SK-N-SH (cell line): Measurements from ENCODE around the gene STAT5B. TPM values are rescaled to one million over a fixed set of nuclear protein-coding genes. Genes with fewer than 3 reads are reported as not detected.

Experiments used
- CTCF ChIA-PET: fragments of 300-600, 350-600 bp; formaldehyde crosslinking; extraction: SDS; loops from one replicate; lab custom pipeline; 2021; lab: Yijun Ruan, JAX
- POLR2A ChIA-PET: fragments of 350-600 bp; sonication (Branson Sonifier 250); formaldehyde crosslinking; extraction: SDS; loops from one replicate; lab custom pipeline; 2020; ENCODE audit warnings: antibody characterized with exemption, inconsistent platforms; lab: Yijun Ruan, JAX
- DNase-seq: peaks from one replicate; pipeline ENCODE4 v3.0.0; 2012
- H2AFZ ChIP-seq: fragments of 200-600 bp; sonication (generic); 2 replicates; pipeline ENCODE4 v1.8.1; 2016; ENCODE audit warnings: antibody characterized with exemption, mild to moderate bottlenecking, low read depth
- H3F3A ChIP-seq: fragments of 200-600 bp; sonication (generic); replicated peaks from 2 replicates; pipeline ENCODE3; 2016; ENCODE audit warnings: antibody characterized with exemption, mild to moderate bottlenecking; ENCODE audit not compliant: insufficient read depth
- H3K27ac ChIP-seq, 2 experiments: fragments of 200-500 bp in 1 of 2; fragments of 200-600 bp in 1 of 2; sonication (Bioruptor generic) in 1 of 2; sonication (generic), shearing (Covaris generic) in 1 of 2; 2 replicates each; pipeline versions ENCODE4 v1.5.1 to v1.6.1; 2014 to 2016; ENCODE audit warnings: low read depth in 2 of 2, inconsistent platforms in 1 of 2, low read length in 1 of 2, mild to moderate bottlenecking in 1 of 2, mixed read lengths in 1 of 2
- H3K27me3 ChIP-seq: fragments of 200-600 bp; sonication (generic), shearing (Covaris generic); 2 replicates; pipeline ENCODE4 v1.6.1; 2016; ENCODE audit warnings: mixed run types; ENCODE audit not compliant: insufficient read depth
- H3K36me3 ChIP-seq, 2 experiments: fragments of 200-500 bp in 1 of 2; fragments of 200-600 bp in 1 of 2; sonication (Bioruptor generic) in 1 of 2; sonication (generic) in 1 of 2; replicated peaks in 1 of 2; 2 replicates each; pipeline versions ENCODE3 to v1.5.1; 2014 to 2016; ENCODE audit warnings: low read length in 1 of 2, mild to moderate bottlenecking in 1 of 2; ENCODE audit not compliant: insufficient read depth in 2 of 2, control insufficient read depth in 1 of 2
- H3K4me1 ChIP-seq, 2 experiments: fragments of 200-500 bp in 1 of 2; fragments of 200-600 bp in 1 of 2; sonication (Bioruptor generic) in 1 of 2; sonication (generic), shearing (Covaris generic) in 1 of 2; 2 replicates each; pipeline versions ENCODE4 v1.5.1 to v1.6.1; 2014 to 2016; ENCODE audit warnings: low read depth in 1 of 2, low read length in 1 of 2, mixed run types in 1 of 2; ENCODE audit not compliant: insufficient read depth in 2 of 2, control insufficient read depth in 1 of 2
- H3K4me2 ChIP-seq: fragments of 200-600 bp; sonication (generic), shearing (Covaris generic); 2 replicates; pipeline ENCODE4 v1.6.1; 2017; ENCODE audit warnings: mixed run types
- H3K4me3 ChIP-seq, 2 experiments: fragments of 200-500 bp in 1 of 2; fragments of 200-600 bp in 1 of 2; sonication (Bioruptor generic) in 1 of 2; sonication (generic), shearing (Covaris generic) in 1 of 2; 2 replicates each; pipeline versions ENCODE4 v1.5.1 to v1.8.1; 2014 to 2016; ENCODE audit warnings: low read depth in 2 of 2, inconsistent platforms in 1 of 2, low read length in 1 of 2, mild to moderate bottlenecking in 1 of 2, mixed read lengths in 1 of 2, moderate library complexity in 1 of 2
- H3K79me2 ChIP-seq: fragments of 200-600 bp; sonication (generic); 2 replicates; pipeline ENCODE4 v1.8.1; 2017; ENCODE audit warnings: mild to moderate bottlenecking; ENCODE audit not compliant: insufficient read depth
- H3K9ac ChIP-seq: fragments of 200-600 bp; sonication (generic); 2 replicates; pipeline ENCODE4 v1.6.1; 2017; ENCODE audit warnings: mixed run types
- H3K9me2 ChIP-seq: fragments of 200-600 bp; sonication (generic); 2 replicates; pipeline ENCODE4 v1.6.1; 2017; ENCODE audit warnings: mixed run types
- H3K9me3 ChIP-seq: fragments of 200-600 bp; sonication (generic); 2 replicates; pipeline ENCODE4 v1.6.1; 2017; ENCODE audit warnings: mixed run types, mild to moderate bottlenecking, moderate library complexity
- H4K20me1 ChIP-seq: fragments of 200-600 bp; sonication (generic); 2 replicates; pipeline ENCODE4 v1.6.1; 2017; ENCODE audit warnings: mild to moderate bottlenecking, mixed run types; ENCODE audit not compliant: insufficient read depth
- FOSL2 ChIP-seq: IDR thresholded peaks from 2 replicates; pipeline ENCODE4 v1.4.0; 2012; ENCODE audit warnings: low read depth, mild to moderate bottlenecking, moderate library complexity, borderline replicate concordance
- FOXM1 ChIP-seq: IDR thresholded peaks from 2 replicates; pipeline ENCODE4 v1.4.0; 2012; ENCODE audit warnings: low read depth, mild to moderate bottlenecking
- JUND ChIP-seq: IDR thresholded peaks from 2 replicates; pipeline ENCODE4 v1.4.0; 2012
- MEF2A ChIP-seq: IDR thresholded peaks from 2 replicates; pipeline ENCODE4 v1.4.0; 2012; ENCODE audit warnings: low read depth, borderline replicate concordance
- MXI1 ChIP-seq: IDR thresholded peaks from 2 replicates; pipeline ENCODE4 v1.6.1; 2012; ENCODE audit warnings: mild to moderate bottlenecking, low read depth, low read length, improper control_type of control experiment
- NFIC ChIP-seq: IDR thresholded peaks from 2 replicates; pipeline ENCODE4 v1.4.0; 2012; ENCODE audit warnings: borderline replicate concordance
- NRF1 ChIP-seq: IDR thresholded peaks from 2 replicates; pipeline ENCODE4 v1.6.1; 2012; ENCODE audit warnings: low read depth, mild to moderate bottlenecking, low read length
- POLR2AphosphoS5 ChIP-seq: IDR thresholded peaks from 2 replicates; pipeline ENCODE4 v1.6.1; 2012; ENCODE audit warnings: low read depth, low read length
- RCOR1 ChIP-seq: fragments of 150-350 bp; IDR thresholded peaks from 2 replicates; pipeline ENCODE4 v1.6.1; 2017; ENCODE audit warnings: antibody characterized with exemption, low read length
- RFX5 ChIP-seq: IDR thresholded peaks from 2 replicates; pipeline ENCODE4 v1.6.1; 2012; ENCODE audit warnings: mild to moderate bottlenecking, improper control_type of control experiment, low read length
- TAF1 ChIP-seq: IDR thresholded peaks from 2 replicates; pipeline ENCODE4 v1.6.1; 2012; ENCODE audit warnings: low read depth, mild to moderate bottlenecking, low read length, moderate library complexity, borderline replicate concordance
- TEAD4 ChIP-seq: IDR thresholded peaks from 2 replicates; pipeline ENCODE4 v1.4.0; 2012; ENCODE audit warnings: mild to moderate bottlenecking, borderline replicate concordance; ENCODE audit not compliant: insufficient read depth
- WGBS: methylation state at CpG from one replicate; pipeline ENCODE4 v1.1.6; 2017; ENCODE audit warnings: low lambda C conversion rate; 5-methylcytosine and 5-hydroxymethylcytosine counted together
- polyA plus RNA-seq, 3 experiments: library from polyadenylated mRNA; depleted of rRNA; stranded (reverse); fragments of >200 nt; gene quantifications; 2 replicates each; pipeline ENCODE4 v1.2.3, GENCODE V29; 2012
- TF ChIP-seq, protein P1 (sequence below): fragments of 200-600 bp; sonication (generic); IDR thresholded peaks from 2 replicates; pipeline ENCODE4 v1.6.1; 2017; ENCODE audit warnings: antibody characterized with exemption, mild to moderate bottlenecking, moderate library complexity
- TF ChIP-seq, protein P2 (sequence below): fragments of 150-350 bp; IDR thresholded peaks from 2 replicates; pipeline ENCODE4 v1.6.1; 2016; ENCODE audit warnings: mild to moderate bottlenecking, low read depth, low read length
- TF ChIP-seq, protein P3 (sequence below): IDR thresholded peaks from 2 replicates; pipeline ENCODE4; 2012
- TF ChIP-seq, protein P4 (sequence below): IDR thresholded peaks from 2 replicates; pipeline ENCODE4 v1.4.0; 2012; ENCODE audit warnings: low read depth

Gene STAT5B
- polyA plus RNA-seq, 1 of the 3 experiments (the other 2 are of a cell fraction): 23.6 TPM

GRCh38 chr17:42284024-42284369 is 7.8 kb upstream of the STAT5B start (continued):
- TF ChIP-seq, protein P1, sequence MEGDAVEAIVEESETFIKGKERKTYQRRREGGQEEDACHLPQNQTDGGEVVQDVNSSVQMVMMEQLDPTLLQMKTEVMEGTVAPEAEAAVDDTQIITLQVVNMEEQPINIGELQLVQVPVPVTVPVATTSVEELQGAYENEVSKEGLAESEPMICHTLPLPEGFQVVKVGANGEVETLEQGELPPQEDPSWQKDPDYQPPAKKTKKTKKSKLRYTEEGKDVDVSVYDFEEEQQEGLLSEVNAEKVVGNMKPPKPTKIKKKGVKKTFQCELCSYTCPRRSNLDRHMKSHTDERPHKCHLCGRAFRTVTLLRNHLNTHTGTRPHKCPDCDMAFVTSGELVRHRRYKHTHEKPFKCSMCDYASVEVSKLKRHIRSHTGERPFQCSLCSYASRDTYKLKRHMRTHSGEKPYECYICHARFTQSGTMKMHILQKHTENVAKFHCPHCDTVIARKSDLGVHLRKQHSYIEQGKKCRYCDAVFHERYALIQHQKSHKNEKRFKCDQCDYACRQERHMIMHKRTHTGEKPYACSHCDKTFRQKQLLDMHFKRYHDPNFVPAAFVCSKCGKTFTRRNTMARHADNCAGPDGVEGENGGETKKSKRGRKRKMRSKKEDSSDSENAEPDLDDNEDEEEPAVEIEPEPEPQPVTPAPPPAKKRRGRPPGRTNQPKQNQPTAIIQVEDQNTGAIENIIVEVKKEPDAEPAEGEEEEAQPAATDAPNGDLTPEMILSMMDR: no peak
- no peak for TF ChIP-seq NFIC
- no peak for TF ChIP-seq RCOR1
- no peak for TF ChIP-seq TEAD4
- no peak for TF ChIP-seq MEF2A
- TF ChIP-seq, protein P2, sequence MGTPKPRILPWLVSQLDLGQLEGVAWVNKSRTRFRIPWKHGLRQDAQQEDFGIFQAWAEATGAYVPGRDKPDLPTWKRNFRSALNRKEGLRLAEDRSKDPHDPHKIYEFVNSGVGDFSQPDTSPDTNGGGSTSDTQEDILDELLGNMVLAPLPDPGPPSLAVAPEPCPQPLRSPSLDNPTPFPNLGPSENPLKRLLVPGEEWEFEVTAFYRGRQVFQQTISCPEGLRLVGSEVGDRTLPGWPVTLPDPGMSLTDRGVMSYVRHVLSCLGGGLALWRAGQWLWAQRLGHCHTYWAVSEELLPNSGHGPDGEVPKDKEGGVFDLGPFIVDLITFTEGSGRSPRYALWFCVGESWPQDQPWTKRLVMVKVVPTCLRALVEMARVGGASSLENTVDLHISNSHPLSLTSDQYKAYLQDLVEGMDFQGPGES: no peak
- TF ChIP-seq, protein P3, sequence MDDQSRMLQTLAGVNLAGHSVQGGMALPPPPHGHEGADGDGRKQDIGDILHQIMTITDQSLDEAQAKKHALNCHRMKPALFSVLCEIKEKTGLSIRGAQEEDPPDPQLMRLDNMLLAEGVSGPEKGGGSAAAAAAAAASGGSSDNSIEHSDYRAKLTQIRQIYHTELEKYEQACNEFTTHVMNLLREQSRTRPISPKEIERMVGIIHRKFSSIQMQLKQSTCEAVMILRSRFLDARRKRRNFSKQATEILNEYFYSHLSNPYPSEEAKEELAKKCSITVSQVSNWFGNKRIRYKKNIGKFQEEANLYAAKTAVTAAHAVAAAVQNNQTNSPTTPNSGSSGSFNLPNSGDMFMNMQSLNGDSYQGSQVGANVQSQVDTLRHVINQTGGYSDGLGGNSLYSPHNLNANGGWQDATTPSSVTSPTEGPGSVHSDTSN: no peak
- no peak for TF ChIP-seq FOXM1

DNA sequence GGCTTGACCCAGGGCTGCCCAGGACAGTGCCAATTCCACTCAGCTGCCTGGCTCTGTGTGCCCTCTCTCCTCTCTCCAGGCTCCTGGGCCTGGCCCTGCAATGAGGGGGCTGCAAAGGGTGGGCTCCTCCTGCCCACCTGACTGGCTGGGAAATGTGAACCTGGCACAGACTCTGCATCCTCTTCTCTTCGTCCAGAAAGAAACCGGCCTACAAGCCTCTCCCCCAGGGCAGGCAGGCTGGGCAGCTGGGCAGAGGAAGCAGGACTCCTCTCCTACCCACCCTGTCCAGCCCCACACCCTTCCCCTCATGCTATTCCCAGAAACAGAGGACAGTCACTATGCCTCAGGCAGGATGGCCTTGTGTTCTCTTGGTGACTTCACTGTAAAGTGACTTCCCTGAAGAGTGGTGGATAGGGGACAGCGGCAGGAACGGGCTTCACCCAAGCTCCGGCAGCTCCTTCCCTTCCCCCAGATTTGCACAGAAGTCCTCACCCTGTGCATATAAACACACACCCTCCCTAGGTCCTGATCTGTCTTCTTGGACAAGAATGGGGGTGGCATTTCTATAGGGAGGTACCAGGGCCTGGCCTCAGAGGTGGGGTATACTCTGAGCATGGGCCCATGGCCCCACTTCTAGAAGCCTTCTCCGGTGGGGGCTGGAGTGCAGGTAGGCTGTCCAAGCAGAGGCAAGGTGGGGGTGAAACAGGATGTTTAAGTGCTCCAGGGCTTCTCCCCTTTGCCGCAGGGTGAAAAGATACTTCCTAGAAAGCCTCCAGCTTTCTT is 7.2 kb upstream of the STAT5B start:
- peaks cover 0 to 18% of the 10 kb centered on the region in 2 experiments; a peak in 1 of 4 replicates for H3K4me1 ChIP-seq
- no peak overlapping the region for H3K4me3 ChIP-seq
- WGBS: 97% methylated on average over 4 of the region's 7 CpGs
- H3K79me2 ChIP-seq: no peaks in the 10 kb centered on the region
- H4K20me1 ChIP-seq: no peaks in the 10 kb centered on the region
- no peaks in the 10 kb centered on the region for H3F3A ChIP-seq
- H3K27me3 ChIP-seq: no peaks in the 10 kb centered on the region
- no peak overlapping the region for H3K9ac ChIP-seq
- ChIA-PET POLR2A (no interaction called here), CTCF (interaction anchor here (0.7 to 1.8 kb wide), 4 partner anchors 26 to 61 kb away, joined by 3 to 6 read pairs (median 4); no protein-coding TSS in a partner anchor)
- H3K27ac ChIP-seq: no peak overlapping the region; a peak in 1 of 4 replicates
- DNase-seq: peak; percentile 48
- no peaks in the 10 kb centered on the region for H3K9me3 ChIP-seq
- no peaks in the 10 kb centered on the region for H3K9me2 ChIP-seq
- TF ChIP-seq, protein P4, sequence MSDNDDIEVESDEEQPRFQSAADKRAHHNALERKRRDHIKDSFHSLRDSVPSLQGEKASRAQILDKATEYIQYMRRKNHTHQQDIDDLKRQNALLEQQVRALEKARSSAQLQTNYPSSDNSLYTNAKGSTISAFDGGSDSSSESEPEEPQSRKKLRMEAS: no peak
- TF ChIP-seq NRF1 (no peak), JUND (no peak), RFX5 (no peak), POLR2AphosphoS5 (no peak), FOSL2 (no peak), TAF1 (no peak), MXI1 (no peak)
- TF ChIP-seq, protein P1: no peak
- TF ChIP-seq, protein P2: no peak
- TF ChIP-seq, all 33 proteins: peak for 0
- Histone ChIP-seq H3K36me3 (no peaks in the 10 kb centered on the region), H2AFZ (no peak overlapping the region), H3K4me2 (no peak overlapping the region)
